Measurements from ENCODE around the gene MYBBP1A.

Gene MYBBP1A

DNA sequence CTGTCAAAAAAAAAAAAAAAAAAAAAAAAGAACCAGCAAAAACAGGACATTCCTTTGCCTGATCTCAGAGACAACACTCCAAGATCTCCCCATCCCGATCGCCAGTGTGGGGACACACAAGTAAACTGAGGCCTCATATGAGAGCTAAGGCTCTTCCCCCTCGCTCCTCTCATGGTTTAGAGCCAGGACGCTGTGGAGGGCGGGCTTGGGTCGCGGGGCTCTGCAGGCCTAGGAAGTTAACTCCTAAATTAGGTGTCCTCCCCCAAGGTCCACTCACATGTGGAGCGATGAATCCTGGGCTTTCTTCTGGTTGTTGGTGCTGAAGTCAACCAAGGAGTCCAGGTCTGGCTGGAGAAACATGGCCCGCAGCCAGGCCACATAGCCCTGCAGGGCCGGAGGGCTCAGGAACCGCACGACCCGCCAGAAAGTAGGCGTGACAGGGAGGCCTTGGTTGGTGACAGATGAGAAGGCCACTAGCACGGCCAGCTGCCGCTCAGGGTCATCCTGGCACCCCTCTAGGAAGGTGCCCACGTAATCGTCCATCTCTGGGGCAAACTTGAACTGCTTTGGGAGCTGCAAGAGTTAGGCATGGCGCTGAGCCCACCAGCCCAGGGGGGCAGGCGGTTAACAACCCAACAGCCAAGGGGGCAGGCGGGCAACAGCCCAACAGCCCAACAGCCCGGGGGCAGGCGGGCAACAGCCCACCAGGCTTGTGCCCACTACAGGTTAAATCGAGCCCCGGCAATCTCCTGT, 5.2 kb downstream of the MYBBP1A start:
- no peak for DNase-seq (ENCODE audit: low spot score)

DNA sequence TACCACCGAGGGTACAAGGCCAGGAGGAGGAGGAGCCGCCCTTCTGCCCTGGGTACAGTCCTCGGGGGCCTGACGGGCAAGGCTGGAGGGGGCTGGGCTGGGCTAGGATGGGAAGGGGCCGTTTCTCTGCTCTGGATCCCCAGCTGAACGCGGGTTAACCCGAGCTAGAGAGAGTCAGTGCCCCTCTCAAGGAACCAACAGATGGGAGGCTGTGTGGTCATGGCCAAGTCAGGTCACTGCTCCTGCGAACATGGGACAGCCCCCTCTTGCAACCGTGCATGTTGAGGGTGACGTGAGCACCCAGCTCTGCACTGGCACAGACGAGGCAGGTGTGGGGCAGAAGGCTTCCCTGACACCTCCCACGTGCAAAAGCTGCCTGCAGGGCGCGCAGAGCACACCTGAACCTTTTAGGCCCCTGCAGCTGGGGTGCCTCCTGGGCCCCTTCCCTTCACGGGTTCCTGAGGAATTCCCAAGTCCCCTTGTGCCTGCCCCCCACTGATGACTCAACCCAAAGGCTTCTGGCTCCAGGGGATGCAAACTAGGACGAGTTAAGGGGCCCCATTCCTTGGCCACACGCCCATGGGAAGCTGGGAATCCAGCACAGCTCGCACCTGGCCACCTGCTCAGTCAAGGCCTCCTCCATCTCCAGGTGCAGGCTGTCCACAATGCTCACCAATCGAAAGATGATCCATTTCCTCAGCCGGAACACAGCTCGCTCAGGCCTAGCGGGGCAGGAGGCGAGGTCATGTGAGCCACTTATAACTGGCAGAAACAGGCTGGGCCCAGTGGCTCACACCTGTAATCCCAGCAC, 6.3 kb downstream of the MYBBP1A start:
- DNase-seq (ENCODE audit: low spot score), result no peak

DNA sequence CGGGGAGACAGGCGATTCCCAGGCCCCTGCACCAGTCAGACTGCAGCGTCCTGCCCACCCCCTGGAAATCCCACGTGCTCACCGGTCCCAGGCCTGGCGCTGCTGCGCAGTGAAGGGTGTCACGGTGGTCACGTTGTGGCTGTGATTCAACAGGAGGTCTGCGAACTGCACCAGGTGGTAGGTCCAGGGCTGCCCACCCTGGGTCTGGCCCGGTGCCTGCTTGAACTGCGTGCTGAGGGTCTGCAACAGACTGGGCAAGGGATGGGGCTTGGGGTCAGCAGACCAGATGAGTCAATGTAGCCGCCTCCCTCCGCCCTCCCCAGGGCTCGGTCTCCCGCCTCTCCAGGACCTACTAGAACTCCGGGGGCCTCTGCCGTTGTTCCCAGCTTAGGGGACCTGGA, 7.1 kb downstream of the MYBBP1A start:
- DNase-seq (ENCODE audit: low spot score), result no peak

DNA sequence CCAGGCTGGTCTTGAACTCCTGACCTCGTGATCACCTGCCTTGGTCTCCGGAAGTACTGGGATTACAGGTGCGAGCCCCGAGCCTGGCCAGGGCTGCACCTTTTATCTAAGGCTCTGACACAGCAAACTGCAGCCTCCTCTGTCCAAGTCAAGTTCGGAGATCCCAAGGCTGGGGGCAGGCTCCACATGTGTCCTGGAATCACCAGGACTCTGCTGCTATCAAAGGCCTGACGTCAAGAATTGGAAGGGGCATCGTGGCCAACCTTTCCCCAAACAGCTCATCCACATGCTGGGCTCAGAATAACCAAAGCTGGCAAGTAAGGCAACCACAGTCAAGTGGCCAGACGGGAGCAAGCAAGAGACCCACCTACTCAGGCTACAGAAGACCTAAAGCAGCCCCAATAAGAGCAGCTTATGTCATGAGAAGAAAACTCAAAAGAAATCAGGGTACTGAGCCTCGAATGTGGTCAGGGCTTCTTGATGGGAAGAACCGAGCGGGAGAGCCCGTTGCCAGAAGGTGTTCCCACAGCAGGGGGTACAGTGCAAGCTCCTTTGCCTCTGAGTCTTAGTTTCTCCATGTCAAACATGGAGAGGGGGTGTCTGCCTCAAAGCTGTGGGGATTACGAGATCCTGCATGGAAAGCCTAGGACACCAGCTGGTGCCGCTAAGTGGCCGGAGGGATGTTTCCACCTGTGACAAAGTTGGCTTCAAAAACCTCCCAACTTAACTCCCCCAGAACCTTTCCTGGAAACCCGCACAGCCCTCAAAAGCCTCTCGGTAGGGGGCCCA, 7.9 kb downstream of the MYBBP1A start:
- no peak for DNase-seq (ENCODE audit: low spot score)

DNA sequence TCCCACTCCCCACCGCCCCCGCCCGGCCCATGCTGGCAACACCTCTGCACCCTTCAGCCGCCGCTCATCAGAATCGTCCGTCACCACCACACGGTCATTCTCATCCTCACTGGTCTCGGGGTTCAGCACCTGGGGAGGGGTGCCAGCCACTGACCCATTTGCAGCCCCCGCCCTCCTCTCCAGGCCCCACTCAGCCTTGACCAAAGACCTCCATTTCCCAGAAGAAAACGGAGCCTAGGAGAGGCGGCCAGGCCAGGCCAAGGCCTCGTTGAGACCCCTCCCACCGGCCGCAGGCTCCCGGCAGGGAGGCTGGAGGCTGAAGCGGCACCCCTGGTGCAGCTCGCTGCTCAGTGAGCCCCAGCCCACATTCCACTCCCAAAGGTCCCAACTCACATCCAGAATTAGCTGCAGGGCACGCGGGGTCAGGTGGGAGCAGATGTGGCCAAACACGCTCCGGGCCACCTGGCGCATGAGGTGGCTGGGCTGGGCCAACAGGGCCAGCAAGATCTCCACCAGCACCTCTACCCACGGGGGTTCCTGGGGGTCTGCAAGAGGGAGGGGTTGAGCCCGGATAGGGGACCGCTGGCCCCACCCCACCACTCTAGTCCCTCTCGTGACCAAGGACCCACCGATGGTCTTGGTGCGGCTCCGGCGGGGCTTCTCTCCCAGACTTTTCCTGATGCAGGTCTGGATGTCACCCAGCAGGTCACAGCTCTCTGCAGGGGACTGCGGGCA, 9.8 kb downstream of the MYBBP1A start:
- DNase-seq (ENCODE audit: low spot score), result no peak

DNA sequence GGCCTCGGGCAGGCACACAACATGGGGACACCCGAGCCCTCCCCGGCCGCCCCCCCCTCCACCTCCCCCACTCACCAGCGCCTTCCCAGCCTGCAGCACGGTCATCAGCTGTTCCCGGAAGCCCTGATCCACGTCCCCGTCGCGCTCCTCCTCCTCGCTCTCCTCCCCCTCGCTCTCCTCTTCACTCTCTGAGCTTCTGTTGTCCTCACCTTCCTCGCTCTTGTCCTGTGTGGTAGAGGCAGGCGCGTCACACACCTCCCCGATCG, 10.3 kb downstream of the MYBBP1A start:
- DNase-seq (ENCODE audit: low spot score), result no peak

DNA sequence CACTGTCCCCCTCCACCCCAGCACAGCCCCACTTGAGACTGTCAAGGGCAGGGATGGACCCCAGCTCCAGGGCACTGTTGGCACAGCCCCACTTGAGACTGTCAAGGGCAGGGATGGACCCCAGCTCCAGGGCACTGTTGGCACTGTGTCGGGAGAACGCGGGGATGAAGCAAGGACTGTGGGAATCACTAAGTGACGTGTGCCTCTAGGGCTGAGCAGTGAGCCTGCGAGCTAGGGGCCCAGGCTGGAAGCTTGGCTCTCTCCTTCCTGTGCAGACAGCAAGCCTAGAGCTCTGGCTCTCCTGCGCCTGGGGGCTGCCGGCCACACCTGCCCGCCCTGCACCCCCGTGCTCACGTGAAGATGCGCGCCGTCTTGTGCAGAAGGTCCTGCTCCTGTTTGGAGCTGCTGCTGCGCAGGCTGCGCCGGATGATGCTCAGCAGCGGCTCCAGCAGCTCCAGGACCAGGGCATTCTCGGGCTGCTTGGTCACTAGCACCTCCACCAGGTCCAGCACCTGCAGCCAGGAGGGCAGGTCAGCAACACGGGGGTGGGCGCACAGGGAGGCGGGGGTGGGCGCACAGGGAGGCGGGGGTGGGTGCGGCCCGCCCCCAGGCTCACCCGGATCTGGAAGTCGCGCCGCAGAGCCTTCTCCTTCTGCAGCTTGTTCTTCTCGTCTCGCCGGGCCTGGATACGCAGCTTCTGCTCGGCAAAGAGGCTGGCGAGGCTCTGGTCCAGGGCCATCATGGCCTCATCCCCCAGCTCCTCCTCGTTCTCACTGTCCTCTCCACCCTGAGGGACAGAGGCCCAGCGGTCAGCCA, 10.8 kb downstream of the MYBBP1A start:
- no peak for DNase-seq (ENCODE audit: low spot score)

DNA sequence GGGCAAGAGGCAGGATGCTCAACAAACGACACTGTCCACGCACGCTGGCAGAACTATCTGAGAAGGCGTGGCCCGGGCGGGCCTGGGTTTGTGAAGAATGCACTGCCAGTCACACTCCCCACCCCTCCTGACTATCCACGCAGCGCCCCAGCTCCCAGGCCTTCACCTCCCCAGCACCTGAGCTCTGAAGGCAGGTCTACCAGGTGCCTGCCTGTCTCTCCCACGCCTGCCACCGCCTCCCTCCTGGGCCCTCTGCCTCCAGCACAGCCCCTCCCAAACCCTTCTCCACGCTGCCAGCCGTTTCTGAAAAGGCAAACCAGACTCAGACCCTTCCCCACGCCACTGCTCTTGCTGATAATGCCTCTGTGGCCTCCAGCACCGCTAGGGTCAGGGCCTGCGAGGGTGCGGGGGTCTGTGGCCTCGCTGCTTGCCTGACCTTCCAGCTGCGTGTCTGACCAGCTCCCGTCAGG, 11.6 kb downstream of the MYBBP1A start:
- no peak for DNase-seq (ENCODE audit: low spot score)

DNA sequence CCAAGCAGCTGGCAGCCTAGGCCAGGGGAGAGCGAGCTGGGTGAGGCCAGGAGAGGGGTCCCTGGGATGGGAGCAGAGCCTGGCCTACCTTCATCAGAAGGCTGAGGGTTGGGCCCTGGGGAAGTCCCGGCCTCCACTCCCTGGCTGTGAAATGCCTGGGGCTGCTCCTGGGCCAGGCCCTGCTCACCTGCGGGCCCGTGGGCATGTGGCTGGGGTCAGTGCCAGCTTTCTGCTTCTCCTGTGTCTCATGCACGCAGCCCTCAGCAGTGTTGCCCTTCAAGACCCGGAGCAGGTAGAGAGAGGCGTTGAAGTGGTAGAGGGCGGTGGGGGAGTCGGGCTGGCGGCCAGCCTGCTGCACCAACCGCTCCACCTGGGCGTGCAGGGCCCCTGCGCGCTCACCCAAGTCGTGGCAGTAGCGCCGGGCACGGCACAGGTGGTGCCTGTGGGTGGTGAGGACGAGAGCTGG, 12.4 kb downstream of the MYBBP1A start:
- no peak for DNase-seq (ENCODE audit: low spot score)

DNA sequence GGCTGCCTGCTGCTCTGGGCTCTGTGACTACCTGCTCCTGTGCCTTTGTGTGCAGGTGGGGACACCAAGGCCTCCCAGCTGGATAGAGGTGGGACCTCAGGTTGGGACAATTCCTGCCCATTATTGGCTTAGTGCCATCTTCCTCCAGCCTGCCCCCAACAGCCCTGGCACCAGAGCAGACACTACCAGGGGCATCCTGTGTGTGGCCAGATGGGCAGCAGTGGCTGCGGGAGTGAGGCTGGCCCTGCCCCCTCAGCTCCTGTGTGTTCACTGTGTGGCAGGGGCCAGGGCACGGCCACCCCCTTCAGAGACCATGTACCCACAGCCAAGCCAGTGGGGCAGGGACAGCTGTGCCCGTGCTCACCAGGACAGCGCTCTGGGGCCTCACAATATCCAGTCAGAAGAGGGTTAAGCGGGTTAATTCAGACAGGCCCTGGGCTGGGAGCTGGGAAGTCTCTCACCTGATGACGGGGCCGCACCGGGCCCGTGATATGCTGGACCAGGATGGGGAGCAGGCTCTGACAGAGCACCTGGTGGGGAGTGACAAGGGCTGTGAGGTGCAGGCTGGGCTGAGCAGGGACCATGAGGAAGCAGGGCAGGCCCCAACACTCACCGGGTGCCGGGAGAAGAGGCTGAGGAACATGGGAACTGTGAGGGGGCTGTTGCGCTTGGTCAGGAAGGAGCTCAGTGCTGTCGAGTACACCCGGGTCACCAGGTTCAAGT, 13.0 kb downstream of the MYBBP1A start:
- DNase-seq (ENCODE audit: low spot score), result no peak

DNA sequence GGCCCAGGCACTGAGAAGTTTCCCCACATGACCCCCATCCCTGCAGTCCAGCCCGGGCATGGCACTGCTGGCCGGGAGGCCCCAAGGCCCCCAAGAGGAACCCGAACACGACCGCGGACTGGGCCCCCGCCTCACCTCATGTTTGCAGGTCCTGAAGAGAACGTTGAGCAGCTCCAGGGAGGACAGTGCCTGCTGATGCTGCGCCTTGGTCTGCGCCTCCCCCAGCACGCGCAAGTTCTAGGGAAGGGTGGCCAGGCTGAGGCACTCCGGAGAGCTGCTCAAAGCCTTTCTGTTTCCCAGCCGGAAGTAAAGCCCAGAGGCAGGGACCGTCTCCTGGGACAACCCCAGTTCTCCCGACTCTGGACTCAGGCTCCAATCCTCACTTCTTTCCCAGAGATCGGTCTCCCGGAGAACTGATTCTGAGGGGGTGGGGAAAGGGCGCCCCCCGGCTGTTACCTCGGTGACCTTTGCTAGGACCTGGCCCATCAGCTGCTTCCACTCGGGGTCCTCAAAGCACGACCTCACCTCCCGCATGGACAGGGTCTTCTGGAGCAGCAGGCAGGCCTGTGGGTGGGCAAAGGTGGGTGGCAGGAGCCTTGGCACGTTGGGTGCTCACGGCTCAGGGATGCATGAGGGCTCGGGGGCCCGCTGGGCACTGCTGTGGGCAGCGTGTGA, 13.7 kb downstream of the MYBBP1A start:
- DNase-seq (ENCODE audit: low spot score), result no peak

DNA sequence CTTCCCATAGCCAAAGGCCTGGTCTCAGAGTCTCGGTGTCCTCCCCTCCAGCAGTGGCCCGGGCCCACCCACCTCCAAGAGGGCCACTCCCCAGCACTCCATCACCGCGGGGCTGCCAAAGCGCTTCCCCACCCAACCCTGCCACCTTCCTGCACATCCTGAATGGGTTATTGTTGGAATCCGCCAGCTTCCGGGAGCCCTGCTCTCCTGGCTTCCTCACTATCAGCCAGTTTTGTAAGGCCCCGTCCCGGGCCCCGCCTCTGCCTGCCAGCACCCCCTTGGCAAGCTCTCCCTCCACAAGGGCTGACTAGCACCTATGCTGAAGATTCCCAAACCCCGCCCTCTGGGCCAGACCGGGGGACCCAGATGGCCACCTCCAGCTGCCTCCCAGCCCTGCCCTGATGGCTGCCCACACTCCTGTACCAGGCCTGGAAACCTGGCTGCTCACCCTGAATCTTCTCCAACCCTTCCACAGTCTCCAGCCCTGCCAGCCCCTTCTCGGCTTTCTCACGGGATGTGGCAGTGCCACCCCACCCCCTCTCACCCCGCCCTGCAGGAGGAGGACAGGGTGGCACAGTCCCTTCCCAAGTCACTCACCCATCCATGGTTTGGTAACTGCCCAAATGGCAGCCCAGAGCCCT, 14.4 kb downstream of the MYBBP1A start:
- no peak for DNase-seq (ENCODE audit: low spot score)

DNA sequence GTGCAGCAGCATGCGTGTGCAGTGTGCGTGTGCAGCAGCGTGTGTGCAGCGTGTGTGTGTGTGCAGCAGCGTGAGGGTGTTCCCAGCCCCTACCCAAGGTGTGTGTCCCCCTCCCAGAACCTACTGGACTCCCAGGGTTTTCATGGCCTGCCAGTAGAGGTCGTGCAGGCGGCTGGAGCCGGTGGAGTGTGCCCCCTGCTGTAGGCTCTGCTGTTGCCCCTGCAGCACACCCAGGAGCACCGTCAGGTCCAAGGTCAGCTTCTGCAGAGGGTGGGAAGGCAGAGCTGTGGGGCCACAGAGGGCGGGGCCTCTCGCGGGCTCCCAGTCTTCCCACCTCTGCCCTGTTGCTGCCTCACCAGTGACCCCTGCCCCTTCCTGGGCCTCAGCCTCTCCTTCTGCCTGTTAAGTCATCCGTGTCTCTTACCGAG, 14.9 kb downstream of the MYBBP1A start:
- no peak for DNase-seq (ENCODE audit: low spot score)

DNA sequence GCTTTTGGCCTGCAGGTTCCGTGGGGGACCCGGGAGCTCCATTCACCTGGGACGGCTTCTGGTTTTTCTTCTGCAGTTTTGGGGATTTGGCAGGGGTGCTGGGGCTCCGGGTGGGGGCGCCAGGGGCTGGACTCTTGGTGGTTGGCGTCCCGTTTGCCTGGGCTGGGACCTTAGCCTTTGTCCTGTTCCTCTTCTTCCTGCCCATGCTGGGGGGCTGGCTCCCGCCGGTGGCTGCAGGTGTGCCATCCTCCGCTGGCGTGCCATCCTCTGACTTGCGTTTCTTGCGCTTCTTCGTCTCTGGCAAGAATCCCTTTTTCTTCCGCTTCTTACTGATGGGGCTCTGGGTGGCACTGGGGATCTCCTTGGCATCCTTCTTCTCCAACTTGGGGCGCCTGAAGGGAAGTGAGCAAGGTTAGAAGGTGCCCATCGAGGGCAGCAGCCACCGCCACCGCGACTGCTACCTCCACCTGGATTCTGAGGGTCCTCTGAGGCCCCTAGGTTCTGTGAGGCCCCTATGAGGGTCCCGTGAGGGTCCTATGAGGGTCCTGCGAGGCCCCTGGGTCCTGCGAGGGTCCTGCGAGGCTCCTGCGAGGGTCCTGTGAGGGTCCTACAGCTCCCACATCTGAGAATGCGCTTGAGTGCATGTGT, 15.5 kb downstream of the MYBBP1A start:
- no peak for DNase-seq (ENCODE audit: low spot score)

DNA sequence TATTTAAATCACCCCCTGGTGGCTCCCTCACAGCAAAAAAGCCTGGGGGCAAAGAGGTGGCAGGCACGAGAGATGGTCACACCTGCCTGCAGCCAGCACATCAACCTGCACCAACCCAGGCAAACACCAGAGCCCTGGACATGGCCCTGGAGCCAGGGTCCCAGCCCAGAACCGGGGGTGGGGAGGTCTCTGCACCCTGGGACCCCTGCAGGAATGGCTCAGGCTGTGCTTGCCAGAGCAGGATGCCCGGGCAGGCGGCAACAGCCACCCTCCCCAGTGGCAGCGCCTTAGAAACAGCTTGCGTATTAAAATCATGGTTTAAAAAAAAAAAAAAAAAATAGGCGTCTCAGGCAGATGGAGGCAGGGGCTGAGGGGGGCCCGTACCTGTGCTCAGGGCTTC, 16.2 kb downstream of the MYBBP1A start:
- DNase-seq (ENCODE audit: low spot score), result no peak

DNA sequence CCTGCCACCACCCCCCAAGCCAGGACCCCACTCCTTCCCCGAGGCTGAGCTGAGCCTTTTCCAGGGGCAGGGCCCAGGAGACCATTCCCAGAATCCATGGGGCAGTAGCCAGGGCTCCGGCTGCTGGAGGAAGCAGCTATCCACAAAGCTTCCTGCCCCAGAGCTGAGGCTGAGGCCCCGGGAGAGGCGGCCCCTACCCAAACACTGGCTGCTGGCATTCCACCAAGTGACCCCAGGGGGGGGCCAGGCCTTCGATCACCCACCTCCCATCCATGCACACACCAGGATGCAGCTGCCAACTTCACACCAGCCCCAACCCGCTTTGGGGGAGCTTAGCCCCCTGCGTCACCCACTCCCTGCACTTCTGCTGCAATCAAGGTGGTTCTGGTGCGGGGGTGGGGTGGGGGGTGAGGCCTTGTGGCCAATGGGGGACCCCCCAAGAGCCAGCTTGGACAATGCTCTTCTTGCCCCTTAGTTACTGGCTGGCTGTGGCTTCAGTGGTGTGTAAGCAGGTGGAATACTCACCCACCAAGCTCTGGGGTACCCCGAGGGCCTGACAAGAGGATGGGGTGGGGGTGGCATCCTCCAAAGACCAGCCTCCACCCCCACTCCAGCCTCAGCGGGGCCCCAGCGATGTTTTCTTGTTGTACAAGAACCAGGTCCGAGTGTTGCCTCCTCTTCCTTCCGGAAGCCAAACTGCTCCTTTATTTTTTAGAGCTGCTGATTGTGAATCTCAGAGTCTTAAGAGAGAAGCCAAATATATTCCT, 16.8 kb downstream of the MYBBP1A start:
- DNase-seq (ENCODE audit: low spot score), result no peak

DNA sequence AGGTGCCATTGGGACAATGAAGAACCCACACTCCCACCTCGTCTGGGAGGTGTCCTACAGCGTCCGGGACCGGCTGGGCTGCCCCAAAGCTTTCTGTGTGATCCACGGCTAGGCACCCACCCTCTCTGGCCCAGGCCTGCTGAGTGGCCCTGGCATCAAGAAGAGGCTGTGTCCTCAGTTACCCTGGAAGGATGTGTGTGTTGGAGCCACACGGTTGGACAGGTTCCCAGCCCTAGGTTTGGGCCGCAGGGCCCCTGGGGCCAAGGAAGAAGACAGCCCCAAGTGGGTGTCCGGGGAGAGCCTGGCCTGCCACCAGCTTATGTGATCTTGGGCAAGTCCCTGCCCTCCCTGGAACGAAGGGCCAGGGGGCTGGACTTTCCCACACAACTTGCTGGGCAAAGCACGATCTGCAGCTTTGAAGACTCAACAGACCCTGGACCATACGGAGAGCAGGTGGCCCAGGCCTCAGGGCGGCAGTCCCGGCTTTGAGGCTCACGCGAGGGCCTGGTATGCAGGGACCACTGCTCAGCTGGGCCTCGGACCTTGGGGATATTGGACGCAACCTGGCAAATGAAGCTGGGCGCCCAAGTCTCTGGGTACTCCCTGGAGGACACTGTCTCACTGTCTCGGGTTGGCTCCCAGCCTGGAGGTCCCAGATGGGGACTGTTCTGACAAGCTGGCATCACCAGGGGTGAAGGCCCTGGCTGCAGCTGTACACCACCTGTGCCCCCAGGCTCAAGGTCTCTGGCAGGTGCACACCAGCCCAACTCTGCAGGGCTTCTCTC, 17.5 kb downstream of the MYBBP1A start:
- no peak for DNase-seq (ENCODE audit: low spot score)
